GM19238 (cell line): ENCODE data around the gene TBX1.

Source experiments
- DNase-seq: peaks from one replicate; pipeline ENCODE4 v3.0.0; 2011; ENCODE audit warnings: low spot score; ENCODE audit not compliant: insufficient read length

The TBX1 gene

GRCh38 chr22:19798003-19798665 lies 37.6 kb downstream of the TBX1 start:
- no peak for DNase-seq

DNA sequence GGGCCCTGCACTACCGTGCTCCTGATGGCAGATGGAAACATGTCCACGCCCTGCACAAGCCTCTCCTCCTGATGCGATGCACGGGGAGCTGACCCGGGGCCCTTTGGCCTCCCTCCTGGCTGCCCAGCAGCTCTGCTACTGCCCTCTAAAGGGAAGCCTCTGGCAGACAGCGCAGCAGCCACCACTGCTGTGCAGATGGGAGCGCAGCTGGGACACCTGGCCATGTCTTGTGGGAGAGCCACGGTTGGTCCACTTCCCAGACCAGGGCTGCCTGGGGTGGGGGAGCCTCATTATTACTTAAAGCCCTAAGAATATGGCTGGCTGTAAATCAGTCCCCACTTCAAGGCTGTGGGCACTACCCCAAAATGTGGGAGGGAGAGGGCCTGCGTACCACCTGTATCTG lies 38.3 kb downstream of the TBX1 start:
- no peak for DNase-seq

GRCh38 chr22:19799322-19800190 lies 39.0 kb downstream of the TBX1 start:
- DNase-seq, result no peak

- DNase-seq, result no peak
These were observed 39.7 kb downstream of the TBX1 start for GRCh38 chr22:19800306-19800705.

DNA sequence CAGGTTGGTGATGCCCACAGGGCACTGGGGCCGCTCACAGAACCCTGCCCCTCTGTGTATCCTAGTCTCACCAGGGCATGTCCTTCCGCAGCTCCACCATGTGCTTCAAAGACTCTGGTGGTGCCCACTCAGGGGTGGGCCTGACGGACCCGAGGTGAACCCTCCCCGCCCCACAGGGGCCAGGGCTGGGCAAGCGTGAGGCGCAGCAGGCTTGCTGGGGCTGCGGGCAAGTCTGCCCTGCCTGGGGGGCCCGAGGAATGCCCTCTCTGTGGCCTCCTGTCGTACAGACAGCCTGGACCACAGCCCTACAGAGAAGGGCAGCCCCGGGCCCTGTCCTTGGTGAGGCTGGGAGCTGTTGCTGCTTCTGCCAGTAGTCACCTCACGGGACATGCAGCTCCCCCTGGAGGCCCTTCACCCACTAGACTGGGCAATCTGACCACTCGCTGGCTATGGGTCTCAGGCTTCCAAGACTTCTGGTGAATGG lies 40.2 kb downstream of the TBX1 start:
- no peak for DNase-seq

GRCh38 chr22:19801340-19802000 lies 40.9 kb downstream of the TBX1 start:
- DNase-seq, result no peak

DNA sequence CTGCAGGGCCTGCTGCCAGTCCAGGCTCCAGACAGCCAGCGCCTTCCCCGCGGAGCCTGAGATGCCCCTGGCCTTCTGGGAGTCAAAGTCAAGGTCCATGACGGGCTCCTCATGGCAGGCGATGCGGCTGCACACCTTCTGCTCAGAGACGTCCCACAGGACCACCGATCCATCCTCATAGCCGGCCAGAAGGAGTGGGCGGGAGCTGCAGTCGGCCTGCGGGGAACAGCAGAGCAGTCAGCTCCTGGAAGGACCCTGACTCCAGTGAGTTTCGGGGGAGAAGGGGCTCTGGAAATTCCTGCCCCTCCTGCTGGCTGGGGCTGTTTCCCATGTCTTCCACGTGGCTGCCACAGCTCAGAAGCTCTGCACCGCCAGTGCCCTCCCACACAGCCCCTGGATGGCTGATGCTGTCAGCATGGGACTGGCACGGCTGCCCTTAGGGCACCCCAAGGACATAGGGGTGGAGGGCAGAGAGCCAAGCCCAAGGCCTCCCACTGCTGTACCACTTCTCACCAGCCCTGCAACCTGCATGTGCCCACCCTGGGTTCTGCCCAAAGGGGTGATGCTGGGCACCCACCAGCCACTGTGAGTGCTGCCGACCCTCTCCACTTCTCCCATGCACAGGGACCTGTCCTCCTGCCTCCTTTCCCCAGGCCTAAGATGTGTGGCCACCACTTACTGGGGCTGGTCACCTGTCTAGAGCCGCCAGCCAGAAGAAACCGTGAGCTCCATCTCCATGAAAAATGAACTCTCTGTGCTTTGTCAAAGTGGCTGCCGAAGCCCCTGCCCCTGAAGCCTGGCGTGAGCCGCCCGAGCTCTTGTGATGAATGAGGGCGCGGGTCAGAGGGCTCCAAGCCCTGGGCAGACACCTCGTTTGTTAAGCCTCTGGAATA lies 41.7 kb downstream of the TBX1 start:
- DNase-seq, result no peak

DNA sequence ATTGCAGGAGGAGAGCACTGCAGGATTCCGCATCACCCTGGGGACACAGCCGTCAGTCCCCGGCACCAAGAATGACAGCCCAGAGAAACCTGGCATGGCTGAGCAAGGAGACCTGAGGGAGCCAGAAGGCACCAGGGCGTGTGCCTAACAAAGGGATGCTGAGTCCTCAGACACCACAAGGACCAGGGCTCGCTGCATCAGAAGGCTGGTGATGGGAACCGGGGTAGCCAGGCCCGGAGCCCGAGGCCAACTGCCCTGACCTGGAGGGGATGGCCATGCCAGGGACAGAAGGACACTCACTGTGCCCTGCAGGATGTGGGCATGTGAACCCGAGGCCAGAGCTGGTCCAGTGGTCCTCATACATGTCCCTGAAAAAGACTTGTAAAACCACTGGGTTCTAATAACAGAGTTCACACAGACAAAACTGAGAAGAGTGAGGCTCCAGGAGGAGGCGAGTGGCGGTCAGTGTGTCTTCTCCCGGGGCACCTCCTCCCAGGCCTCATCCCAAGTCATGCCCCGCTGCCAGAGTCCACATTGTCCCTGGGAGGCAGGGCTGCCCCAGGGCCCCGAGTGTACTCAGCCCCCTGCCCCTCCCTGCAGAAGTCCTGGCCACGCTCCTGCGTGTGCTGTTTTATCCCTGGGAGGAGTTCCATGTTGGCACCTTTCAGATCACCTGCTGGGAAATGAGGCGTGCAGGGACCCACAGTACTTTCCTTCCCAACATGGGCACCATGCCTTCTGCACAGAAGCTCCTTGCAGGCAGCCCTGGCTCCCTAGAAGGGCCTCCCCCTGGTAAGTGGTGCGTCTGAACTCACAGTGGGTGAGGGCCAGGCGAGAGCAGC lies 42.5 kb downstream of the TBX1 start:
- no peak for DNase-seq

GRCh38 chr22:19803736-19804267 lies 43.2 kb downstream of the TBX1 start:
- DNase-seq, result no peak

DNA sequence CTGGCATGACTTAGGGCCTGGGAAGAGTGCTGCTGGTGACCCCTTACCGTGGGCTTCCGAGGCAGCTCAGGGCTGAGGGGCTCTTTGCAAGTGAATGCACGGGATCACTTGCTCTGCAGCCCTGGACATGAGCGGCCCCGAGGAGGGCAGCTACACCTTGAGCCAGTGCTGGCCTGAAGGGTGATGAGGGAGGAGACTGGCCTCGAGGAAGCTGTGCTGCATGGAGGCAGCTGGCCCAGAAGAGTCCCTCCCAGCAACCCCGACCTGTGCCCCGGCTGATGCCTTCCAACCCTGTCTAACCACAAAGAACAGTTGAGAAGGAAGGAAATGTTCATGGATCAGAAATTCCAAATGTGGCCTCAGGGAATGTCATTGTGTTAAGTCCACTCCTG lies 45.2 kb downstream of the TBX1 start:
- no peak for DNase-seq

DNA sequence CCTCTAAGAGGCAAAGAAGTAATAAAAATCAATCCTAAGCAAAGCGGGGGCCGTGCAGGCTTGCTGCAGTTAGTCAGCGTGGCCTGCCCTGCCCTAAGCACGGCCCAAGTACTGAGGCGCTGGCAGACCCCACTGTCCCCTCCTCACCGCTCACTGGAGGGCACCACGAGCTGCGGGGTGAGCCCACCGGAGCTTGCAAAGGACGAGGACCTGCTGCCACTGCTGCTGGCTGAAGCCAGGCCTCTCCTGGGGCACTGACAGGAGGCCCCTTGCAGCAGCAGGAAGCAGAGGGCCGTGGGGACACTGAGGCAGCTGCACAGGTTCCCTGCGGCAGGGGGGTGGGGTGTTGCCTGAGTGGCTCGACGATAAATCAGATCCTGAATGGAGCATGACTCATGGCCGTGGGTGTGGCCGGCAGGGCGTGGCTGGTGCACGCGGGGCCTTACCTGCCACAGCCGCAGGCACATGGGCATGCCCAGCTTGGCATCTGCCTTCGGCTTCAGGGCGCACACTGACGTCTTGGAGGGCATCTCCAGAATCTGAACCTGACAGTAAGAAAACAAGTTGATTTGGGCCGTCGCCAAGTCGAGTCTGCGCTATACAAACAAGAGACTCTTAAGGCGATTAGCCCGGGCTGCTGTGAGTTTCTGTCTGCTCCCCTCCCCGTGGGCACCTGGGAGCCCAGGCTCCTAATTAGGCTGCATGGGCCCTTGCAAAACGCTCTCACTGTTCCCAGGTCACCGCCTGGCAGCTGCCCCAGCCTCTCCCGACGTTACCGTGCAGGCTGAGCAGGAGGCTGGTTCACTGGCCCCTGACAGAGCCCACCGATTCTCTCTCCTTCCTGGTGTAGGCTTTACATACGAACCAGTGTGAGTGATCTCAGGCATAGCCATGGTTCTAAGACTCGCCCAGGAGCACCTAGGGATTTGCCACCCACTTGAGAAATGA lies 45.9 kb downstream of the TBX1 start:
- DNase-seq, result no peak

- no peak for DNase-seq
These were observed 46.8 kb downstream of the TBX1 start for GRCh38 chr22:19807161-19807913.

GRCh38 chr22:19807914-19808872 lies 47.6 kb downstream of the TBX1 start:
- DNase-seq, result no peak

DNA sequence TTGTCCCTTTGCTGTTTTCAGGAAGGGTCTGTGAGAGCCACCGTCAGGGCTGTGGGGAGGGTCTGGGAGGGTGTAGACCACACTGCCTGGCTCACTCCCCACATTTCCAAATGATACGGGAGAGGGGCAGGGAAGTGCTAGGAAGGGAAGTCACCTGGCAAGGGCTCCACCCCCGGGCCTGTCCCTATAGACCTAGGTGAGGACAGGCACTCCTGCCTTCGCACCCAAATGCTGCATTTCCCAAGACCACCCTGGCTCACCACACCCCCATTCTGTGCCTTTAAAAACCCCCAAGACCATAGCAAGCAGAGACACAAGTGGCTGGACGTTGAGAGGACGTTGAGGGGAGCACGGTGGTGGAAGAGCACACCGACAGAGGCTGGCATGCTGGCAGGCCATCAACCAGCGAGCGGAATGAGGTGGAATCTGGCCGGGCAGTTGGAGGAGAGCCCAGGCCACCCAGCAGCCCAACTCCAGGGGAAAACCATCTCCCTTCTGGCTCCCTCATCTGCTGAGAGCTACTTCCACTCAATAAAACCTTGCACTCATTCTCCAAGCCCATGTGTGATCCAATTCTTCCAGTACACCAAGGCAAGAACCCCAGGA lies 48.4 kb downstream of the TBX1 start:
- DNase-seq, result no peak

GRCh38 chr22:19809741-19810140 lies 49.2 kb downstream of the TBX1 start:
- DNase-seq, result no peak

GRCh38 chr22:19810381-19811201 lies 50.0 kb downstream of the TBX1 start:
- no peak for DNase-seq
